H1 (cell line): ENCODE results near the gene DAGLA. TPM values are rescaled to one million over a fixed set of nuclear protein-coding genes. Genes with fewer than 3 reads are reported as not detected.

Experiments used
- BACH1 ChIP-seq: IDR thresholded peaks from 2 replicates; pipeline ENCODE4 v1.6.1; 2012; ENCODE audit warnings: low read length, improper control_type of control experiment
- BCL11A ChIP-seq, 2 experiments: IDR thresholded peaks; one replicate each; pipeline ENCODE4 v1.6.1; 2011; ENCODE audit warnings: low read depth in 2 of 2, low read length in 2 of 2, mild to moderate bottlenecking in 2 of 2
- BRCA1 ChIP-seq: IDR thresholded peaks from 2 replicates; pipeline ENCODE4 v1.6.1; 2012; ENCODE audit warnings: low read depth, low read length, improper control_type of control experiment
- EP300 ChIP-seq, 2 experiments: IDR thresholded peaks; 1 replicate in 1 of 2; 2 replicates in 1 of 2; pipeline ENCODE4 v1.6.1; 2011 to 2012; ENCODE audit warnings: low read depth in 2 of 2, low read length in 2 of 2, mild to moderate bottlenecking in 2 of 2, borderline replicate concordance in 1 of 2, inconsistent platforms in 1 of 2, moderate library complexity in 1 of 2
- KDM5A ChIP-seq: fragments of 200-600 bp; IDR thresholded peaks from 2 replicates; pipeline ENCODE4 v1.7.1; 2012; ENCODE audit warnings: mild to moderate bottlenecking, low read length, inconsistent platforms, mixed read lengths
- MAX ChIP-seq: IDR thresholded peaks from 2 replicates; pipeline ENCODE4 v1.6.1; 2012; ENCODE audit warnings: inconsistent platforms
- SP4 ChIP-seq: IDR thresholded peaks from 2 replicates; pipeline ENCODE4 v1.6.1; 2012; ENCODE audit warnings: low read length, inconsistent platforms
- TBP ChIP-seq: IDR thresholded peaks from 2 replicates; pipeline ENCODE4 v1.6.1; 2011; ENCODE audit warnings: low read depth, low read length, improper control_type of control experiment
- USF2 ChIP-seq: IDR thresholded peaks from 2 replicates; pipeline ENCODE4 v1.6.1; 2011; ENCODE audit warnings: low read length, improper control_type of control experiment
- ZNF274 ChIP-seq: IDR thresholded peaks from 2 replicates; pipeline ENCODE4 v1.7.0; 2012; ENCODE audit warnings: low read length, borderline replicate concordance; ENCODE audit errors: extremely low read depth
- polyA plus RNA-seq, 7 experiments: library from polyadenylated mRNA; depleted of rRNA in 3 of 7; stranded (reverse) in 5 of 7; unstranded in 2 of 7; fragments of >200 nt in 5 of 7; fragments of 200-250 nt in 2 of 7; gene quantifications; 1 replicate in 5 of 7; 2 replicates in 1 of 7; 4 replicates in 1 of 7; pipeline versions ENCODE4 v1.2.1 to v1.2.3, GENCODE V29; 2011 to 2013; ENCODE audit warnings: missing spikeins in 2 of 7, mixed read lengths in 2 of 7
- total RNA-seq: library from RNA; stranded (reverse); fragmentation: NEBNext Ultra II Directional; extraction: Animal tissue kit (Norgen Biotek cat#: 25700); gene quantifications from 2 replicates; pipeline ENCODE4 v1.2.1, GENCODE V29; 2021

The DAGLA gene
- total and polyA plus RNA-seq, 2 of the 8 experiments (the other 6 are each of a cell fraction or from before 2014, with no cell fraction given): 3.6 to 6.6 TPM

GRCh38 chr11:61635787-61636186 lies 44.4 kb upstream of the DAGLA start (continued):
- no peak for TF ChIP-seq BACH1
- TF ChIP-seq ZNF274: no peak
- TF ChIP-seq BCL11A (IDR thresholded peaks at IDR 0.05; ENCODE audit: low read depth in 2 of 2, low read length in 2 of 2): no peak
- TF ChIP-seq BRCA1: no peak
- TF ChIP-seq SP4: no peak
- no peak for TF ChIP-seq USF2
- no peak for TF ChIP-seq MAX
- TF ChIP-seq KDM5A: no peak
- TF ChIP-seq EP300 (IDR thresholded peaks at IDR 0.05; ENCODE audit: borderline replicate concordance in 1 of 2, low read depth in 2 of 2, low read length in 2 of 2): no peak
- no peak for TF ChIP-seq TBP
